GM19035 (cell line): ENCODE results near the gene ERP44.

ENCODE experiments used
- ATAC-seq: cut with Tn5 transposase; IDR thresholded peaks from one replicate; pipeline ENCODE4 v1.9.1; 2021; ENCODE audit not compliant: unreplicated experiment

Gene ERP44

GRCh38 chr9:99953861-99954507 lies 144.8 kb downstream of the ERP44 start:
- ATAC-seq: peak; percentile 28

GRCh38 chr9:99948896-99949295 lies 149.9 kb downstream of the ERP44 start:
- ATAC-seq: no peak

DNA sequence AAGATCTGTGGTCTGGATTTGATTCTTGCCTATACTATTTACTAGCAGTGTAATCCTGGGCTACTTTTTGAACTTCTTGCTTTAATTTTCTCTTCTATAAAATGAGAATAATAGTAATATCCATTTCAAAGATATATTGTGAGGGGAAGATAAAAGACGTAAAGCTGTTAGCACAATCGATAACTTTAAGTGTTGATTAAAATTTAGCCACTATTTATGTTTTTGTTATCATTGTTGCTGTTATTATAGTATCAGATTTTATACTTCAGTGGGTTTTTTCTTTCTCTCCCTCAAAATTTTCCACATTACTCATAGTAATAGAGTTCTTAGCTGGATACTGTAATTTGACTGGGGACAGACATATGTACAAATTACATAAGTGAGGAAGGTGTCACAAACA lies 150.3 kb downstream of the ERP44 start:
- no peak for ATAC-seq

DNA sequence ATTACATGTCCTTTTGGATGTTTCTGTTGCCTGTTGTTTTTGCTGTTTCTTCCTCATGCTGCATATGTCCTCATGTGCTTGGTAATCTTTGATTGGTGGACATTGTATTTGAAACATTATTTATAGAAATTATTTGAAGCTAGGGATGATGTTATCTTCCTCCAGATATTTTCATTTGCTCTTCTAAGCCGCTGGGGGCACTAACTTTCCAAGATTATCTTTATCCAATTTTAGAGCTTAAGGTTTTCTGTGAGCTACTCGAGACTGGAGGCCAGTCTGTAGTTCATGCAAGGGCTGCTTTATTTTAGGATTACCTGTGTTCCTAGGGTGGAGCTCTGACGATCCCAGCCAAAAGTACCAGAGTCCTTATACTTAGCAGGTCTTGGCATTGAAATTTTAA lies 151.4 kb downstream of the ERP44 start:
- ATAC-seq: no peak

- ATAC-seq: no peak
Observed at GRCh38 chr9:99936947-99937587, 161.7 kb downstream of the ERP44 start.

DNA sequence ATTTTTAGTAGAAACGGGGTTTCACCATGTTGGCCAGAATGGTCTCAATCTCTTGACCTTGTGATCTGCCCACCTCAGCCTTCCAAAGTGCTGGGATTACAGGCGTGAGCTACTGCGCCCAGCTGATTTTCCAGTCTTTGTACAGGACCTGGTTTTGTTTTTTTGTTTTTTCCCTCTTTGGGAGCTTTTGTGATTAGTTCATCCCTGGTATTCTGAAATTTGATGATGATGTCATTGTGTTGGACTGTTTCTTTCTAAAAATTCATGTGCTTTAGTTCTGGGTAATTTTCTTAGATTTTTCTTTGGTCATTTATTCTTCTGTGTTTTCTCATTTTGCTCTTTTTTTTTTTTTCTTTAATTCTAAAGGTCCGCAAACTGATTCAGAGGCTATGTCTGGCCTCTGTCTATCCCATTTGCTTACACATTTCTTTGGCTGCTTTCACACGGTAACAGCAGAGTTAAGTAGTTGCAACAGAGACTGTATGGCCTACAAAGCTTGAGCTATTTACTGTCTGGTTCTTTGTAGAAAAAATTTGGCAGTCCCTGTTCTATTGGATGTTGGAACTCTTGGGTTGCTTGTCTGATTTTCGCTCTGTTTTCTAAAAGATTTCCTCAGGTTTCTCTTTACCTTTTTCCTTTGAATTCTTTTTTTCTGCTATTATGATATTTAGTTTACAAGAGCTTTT lies 167.5 kb downstream of the ERP44 start:
- ATAC-seq: no peak

- no peak for ATAC-seq
Observed at GRCh38 chr9:99929652-99930051, 169.1 kb downstream of the ERP44 start.
